AG09319 (cell line): ENCODE measurements around the gene KCNC1.

ENCODE experiments used
- DNase-seq: peaks from one replicate; pipeline ENCODE4 v3.0.0-alpha.2; 2010; ENCODE audit warnings: low read depth; ENCODE audit errors: extremely low read depth
- TF ChIP-seq, protein P1 (sequence below): IDR thresholded peaks from 2 replicates; pipeline ENCODE4 v1.5.1; 2011; ENCODE audit warnings: low read depth, mild to moderate bottlenecking, inconsistent platforms, low read length, moderate library complexity

KCNC1 gene

DNA sequence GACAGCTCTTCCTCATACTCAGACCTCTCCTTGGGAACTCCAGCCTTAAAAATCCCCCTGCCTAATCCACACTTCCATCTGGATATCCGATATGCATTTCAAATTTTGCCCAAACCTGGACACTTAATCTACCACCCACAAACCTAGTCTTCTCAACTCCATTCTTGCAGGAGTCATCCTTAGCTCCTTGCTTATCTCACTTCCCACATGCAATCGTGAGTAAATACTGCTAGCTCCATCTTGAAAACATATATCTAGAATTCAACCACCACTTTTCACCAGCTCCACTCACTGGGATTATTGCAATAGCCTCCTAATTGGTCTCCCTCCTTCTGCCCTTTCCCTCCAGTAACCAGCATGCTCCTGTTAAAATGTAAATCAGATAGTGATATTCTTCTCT, 17.8 kb upstream of the KCNC1 start:
- no peak for DNase-seq
- TF ChIP-seq, protein P1, sequence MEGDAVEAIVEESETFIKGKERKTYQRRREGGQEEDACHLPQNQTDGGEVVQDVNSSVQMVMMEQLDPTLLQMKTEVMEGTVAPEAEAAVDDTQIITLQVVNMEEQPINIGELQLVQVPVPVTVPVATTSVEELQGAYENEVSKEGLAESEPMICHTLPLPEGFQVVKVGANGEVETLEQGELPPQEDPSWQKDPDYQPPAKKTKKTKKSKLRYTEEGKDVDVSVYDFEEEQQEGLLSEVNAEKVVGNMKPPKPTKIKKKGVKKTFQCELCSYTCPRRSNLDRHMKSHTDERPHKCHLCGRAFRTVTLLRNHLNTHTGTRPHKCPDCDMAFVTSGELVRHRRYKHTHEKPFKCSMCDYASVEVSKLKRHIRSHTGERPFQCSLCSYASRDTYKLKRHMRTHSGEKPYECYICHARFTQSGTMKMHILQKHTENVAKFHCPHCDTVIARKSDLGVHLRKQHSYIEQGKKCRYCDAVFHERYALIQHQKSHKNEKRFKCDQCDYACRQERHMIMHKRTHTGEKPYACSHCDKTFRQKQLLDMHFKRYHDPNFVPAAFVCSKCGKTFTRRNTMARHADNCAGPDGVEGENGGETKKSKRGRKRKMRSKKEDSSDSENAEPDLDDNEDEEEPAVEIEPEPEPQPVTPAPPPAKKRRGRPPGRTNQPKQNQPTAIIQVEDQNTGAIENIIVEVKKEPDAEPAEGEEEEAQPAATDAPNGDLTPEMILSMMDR, result no peak

DNA sequence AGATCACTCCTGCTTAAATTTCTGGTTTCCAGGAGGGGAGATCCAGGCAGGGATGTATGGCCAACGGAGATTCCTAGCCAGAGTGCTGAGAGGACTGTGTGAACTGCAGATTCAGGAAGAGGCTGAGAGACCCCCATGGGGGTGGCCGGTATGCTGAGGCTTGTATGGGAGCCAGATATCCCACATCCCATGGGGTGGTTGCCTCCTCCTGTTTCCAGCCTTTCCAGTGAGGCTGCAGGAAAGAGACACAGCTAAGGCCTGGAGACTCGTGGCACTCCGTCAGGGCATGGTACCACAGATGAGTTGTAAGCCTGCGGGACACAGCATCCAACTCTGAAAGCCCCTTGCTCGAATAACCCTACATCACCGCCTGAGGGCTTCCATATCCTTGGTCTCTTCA, 16.6 kb upstream of the KCNC1 start:
- TF ChIP-seq, protein P1, result no peak
- no peak for DNase-seq

DNA sequence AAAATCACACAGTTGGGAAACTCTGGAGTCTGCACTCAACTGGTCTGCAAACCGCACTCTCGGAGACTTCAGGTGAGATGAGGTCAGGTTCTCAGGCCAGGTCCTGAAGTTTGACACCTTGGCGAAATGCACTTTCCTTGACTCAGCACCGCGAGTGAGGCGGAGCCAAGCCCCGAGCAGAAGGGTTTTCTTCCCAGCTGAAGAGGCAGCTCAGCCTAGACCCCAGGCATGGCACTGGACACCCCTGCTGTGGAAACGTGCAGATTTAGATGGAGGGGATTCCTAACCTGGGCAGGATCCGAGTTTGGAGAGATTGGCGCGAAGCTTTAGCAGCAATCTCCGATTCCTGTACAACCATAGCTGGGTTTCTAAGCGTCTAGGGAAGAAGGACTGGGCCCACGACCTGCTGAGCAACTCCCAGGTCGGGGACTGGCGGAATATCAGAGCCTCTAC, 16.0 kb upstream of the KCNC1 start:
- TF ChIP-seq, protein P1, result no peak
- no peak for DNase-seq

DNA sequence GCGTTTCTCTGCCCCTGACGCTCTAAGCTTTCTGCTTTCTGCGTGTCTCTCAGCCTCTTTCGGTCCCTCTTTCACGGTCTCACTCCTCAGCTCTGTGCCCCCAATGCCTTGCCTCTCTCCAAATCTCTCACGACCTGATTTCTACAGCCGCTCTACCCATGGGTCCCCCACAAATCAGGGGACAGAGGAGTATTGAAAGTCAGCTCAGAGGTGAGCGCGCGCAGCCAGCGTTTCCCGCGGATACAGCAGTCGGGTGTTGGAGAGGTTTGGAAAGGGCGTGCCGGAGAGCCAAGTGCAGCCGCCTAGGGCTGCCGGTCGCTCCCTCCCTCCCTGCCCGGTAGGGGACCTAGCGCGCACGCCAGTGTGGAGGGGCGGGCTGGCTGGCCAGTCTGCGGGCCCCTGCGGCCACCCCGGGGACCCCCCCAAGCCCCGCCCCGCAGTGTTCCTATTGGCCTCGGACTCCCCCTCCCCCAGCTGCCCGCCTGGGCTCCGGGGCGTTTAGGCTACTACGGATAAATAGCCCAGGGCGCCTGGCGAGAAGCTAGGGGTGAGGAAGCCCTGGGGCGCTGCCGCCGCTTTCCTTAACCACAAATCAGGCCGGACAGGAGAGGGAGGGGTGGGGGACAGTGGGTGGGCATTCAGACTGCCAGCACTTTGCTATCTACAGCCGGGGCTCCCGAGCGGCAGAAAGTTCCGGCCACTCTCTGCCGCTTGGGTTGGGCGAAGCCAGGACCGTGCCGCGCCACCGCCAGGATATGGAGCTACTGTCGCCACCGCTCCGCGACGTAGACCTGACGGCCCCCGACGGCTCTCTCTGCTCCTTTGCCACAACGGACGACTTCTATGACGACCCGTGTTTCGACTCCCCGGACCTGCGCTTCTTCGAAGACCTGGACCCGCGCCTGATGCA, 15.3 kb upstream of the KCNC1 start, which contains the start of gene MYOD1:
TSS of gene MYOD1 (plus strand) at position 544 of the 910 bp plus-strand sequence. CDS start at position 756, 212 bp downstream.
- DNase-seq, result no peak
- TF ChIP-seq, protein P1, result no peak

DNA sequence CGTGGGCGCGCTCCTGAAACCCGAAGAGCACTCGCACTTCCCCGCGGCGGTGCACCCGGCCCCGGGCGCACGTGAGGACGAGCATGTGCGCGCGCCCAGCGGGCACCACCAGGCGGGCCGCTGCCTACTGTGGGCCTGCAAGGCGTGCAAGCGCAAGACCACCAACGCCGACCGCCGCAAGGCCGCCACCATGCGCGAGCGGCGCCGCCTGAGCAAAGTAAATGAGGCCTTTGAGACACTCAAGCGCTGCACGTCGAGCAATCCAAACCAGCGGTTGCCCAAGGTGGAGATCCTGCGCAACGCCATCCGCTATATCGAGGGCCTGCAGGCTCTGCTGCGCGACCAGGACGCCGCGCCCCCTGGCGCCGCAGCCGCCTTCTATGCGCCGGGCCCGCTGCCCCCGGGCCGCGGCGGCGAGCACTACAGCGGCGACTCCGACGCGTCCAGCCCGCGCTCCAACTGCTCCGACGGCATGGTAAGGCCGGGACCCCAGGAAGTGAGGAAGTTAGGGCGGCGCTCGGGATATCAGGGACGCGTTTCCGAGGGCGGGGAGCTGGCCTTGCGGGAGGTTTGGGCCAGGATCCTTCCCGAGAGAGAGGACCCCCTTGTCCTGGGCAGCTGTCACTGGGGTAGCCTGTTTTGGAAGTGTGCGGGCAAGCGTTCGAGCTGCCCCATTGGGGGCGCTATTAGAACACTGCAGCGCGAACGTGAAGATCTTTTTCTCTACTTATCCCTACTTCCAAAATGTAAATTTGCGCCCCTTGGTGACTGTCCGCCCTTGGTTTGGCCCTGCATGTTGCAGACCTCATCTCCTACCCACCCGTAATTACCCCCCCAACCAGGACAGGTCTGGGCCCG, 14.4 kb upstream of the KCNC1 start:
- TF ChIP-seq, protein P1, result no peak; the same call in 1 of the 2 replicates
- no peak for DNase-seq

DNA sequence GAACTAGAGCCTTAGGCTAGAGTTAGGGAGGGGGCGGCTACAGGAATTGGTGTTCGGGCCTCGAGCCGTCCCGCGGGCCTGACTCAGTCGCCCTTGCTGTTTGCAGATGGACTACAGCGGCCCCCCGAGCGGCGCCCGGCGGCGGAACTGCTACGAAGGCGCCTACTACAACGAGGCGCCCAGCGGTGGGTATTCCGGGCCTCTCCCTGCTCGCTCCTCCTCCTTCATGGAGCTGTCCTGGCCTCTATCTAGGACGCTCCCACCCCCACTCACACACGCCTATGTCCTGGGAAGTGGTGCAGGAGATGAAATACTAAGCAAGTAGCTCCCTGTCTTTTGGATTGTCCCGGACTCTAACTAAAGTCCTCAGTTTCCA, 13.8 kb upstream of the KCNC1 start:
- TF ChIP-seq, protein P1, result no peak; the same call in 1 of the 2 replicates
- DNase-seq, result no peak
